IMR-90 (cell line): ENCODE results near the gene ST8SIA2.

Experiments
- FOS ChIP-seq: fragments of 150-350 bp; IDR thresholded peaks from 2 replicates; pipeline ENCODE4 v1.6.1; 2016; ENCODE audit warnings: low read depth, low read length
- MAZ ChIP-seq: IDR thresholded peaks from 2 replicates; pipeline ENCODE4 v1.6.1; 2012; ENCODE audit warnings: low read depth, mild to moderate bottlenecking, low read length, improper control_type of control experiment, moderate library complexity, borderline replicate concordance
- MXI1 ChIP-seq: IDR thresholded peaks from 2 replicates; pipeline ENCODE4 v1.6.1; 2012; ENCODE audit warnings: low read depth, mild to moderate bottlenecking, low read length, moderate library complexity, borderline replicate concordance
- POLR2A ChIP-seq: IDR thresholded peaks from 2 replicates; pipeline ENCODE4 v1.6.1; 2012; ENCODE audit warnings: mild to moderate bottlenecking, low read depth, low read length
- RCOR1 ChIP-seq: IDR thresholded peaks from 2 replicates; pipeline ENCODE4 v1.6.1; 2012; ENCODE audit warnings: mild to moderate bottlenecking, low read length, improper control_type of control experiment; ENCODE audit not compliant: insufficient replicate concordance
- TF ChIP-seq, protein P1 (sequence below): conservative IDR thresholded peaks from 2 replicates; pipeline ENCODE4 v1.5.1; 2012; ENCODE audit warnings: mild to moderate bottlenecking, low read depth, low read length, improper control_type of control experiment

DNA sequence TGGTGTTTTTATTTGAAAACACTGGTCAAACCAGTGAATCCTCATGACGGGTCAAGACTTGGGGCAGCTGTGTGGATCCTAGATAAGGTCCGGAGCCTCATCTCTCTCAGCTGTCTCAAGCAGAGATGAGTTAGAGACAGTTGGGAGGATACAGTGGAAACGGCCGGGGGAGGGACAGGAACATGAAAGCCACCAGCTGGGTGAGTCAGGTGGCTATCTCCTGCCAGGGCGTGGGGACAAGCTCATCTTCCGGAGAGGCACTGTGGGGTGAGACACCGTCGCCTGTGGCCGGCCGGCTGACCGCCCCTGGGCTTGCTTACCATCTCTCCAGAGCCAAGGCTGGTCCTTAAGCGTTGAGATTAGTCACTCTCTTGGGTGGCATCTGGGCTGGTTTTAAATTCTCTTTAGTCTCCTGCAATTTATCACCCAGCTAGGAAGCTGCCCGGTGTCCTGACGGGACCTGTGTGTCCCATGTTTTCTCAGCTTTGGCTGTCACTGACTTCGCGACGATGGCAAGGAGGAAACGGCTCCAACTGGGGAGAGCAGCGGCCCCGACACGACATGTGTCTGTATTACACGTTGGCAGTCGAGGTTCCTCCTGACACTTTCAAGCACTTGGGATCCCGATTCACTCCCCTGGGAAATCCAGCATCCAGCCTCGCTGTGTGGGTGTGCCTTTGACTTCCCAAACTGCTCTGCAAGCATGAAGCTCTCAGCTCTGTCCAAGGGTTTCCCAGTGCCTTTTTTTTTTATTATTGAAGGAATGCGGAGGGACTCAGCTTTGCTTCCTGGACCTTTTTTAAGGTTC lies 7.5 kb downstream of the ST8SIA2 start:
- TF ChIP-seq, protein P1, sequence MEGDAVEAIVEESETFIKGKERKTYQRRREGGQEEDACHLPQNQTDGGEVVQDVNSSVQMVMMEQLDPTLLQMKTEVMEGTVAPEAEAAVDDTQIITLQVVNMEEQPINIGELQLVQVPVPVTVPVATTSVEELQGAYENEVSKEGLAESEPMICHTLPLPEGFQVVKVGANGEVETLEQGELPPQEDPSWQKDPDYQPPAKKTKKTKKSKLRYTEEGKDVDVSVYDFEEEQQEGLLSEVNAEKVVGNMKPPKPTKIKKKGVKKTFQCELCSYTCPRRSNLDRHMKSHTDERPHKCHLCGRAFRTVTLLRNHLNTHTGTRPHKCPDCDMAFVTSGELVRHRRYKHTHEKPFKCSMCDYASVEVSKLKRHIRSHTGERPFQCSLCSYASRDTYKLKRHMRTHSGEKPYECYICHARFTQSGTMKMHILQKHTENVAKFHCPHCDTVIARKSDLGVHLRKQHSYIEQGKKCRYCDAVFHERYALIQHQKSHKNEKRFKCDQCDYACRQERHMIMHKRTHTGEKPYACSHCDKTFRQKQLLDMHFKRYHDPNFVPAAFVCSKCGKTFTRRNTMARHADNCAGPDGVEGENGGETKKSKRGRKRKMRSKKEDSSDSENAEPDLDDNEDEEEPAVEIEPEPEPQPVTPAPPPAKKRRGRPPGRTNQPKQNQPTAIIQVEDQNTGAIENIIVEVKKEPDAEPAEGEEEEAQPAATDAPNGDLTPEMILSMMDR, result no peak
- no peak for TF ChIP-seq MAZ
- TF ChIP-seq MXI1, result no peak
- no peak for TF ChIP-seq POLR2A
- TF ChIP-seq RCOR1, result no peak
- no peak for TF ChIP-seq FOS
